ENCODE data around the gene GRK1. TPM values are rescaled to one million over a fixed set of nuclear protein-coding genes. Genes with fewer than 3 reads are reported as not detected.

The GRK1 gene
- total RNA-seq, 2 experiments from 2014 or later, result not detected

GRCh38 chr13:113783966-113784644, 117.1 kb downstream of the GRK1 start:
- H3K4me1 Mint-ChIP-seq, result peaks cover 3% of the 10 kb centered on the region
- no peaks in the 10 kb centered on the region for H3K36me3 Mint-ChIP-seq
- no peak overlapping the region for H3K4me3 Mint-ChIP-seq
- DNase-seq (no peak), ATAC-seq (no peak)
- peaks cover 25% of the 10 kb centered on the region for H3K27me3 Mint-ChIP-seq
- H3K9me3 Mint-ChIP-seq (ENCODE audit: low read depth), result no peaks in the 10 kb centered on the region
- H3K27ac Mint-ChIP-seq, result no peak overlapping the region
- CTCF ChIA-PET, result no interaction called here

GRCh38 chr13:113784645-113785024, 117.6 kb downstream of the GRK1 start:
- H3K27me3 Mint-ChIP-seq, result peaks cover 21% of the 10 kb centered on the region
- H3K4me3 Mint-ChIP-seq, result no peak overlapping the region
- no peaks in the 10 kb centered on the region for H3K36me3 Mint-ChIP-seq
- CTCF ChIA-PET, result no interaction called here
- DNase-seq (no peak), ATAC-seq (no peak)
- H3K4me1 Mint-ChIP-seq, result peaks cover 3% of the 10 kb centered on the region
- no peak overlapping the region for H3K27ac Mint-ChIP-seq
- no peaks in the 10 kb centered on the region for H3K9me3 Mint-ChIP-seq (ENCODE audit: low read depth)

- ATAC-seq, result no peak
- Mint-ChIP-seq H3K27ac (no peak overlapping the region), H3K4me1 (peaks cover 3% of the 10 kb centered on the region), H3K4me3 (no peak overlapping the region), H3K36me3 (no peaks in the 10 kb centered on the region), H3K27me3 (peaks cover 14% of the 10 kb centered on the region), H3K9me3 (ENCODE audit: low read depth) (no peaks in the 10 kb centered on the region)
- CTCF ChIA-PET, result no interaction called here
- DNase-seq, result no peak
Measured at GRCh38 chr13:113785051-113786010, 118.3 kb downstream of the GRK1 start.

- H3K27me3 Mint-ChIP-seq, result peaks cover 11% of the 10 kb centered on the region
- ATAC-seq (no peak), DNase-seq (no peak)
- no peaks in the 10 kb centered on the region for H3K9me3 Mint-ChIP-seq (ENCODE audit: low read depth)
- H3K4me3 Mint-ChIP-seq, result no peak overlapping the region
- H3K4me1 Mint-ChIP-seq, result peaks cover 3% of the 10 kb centered on the region
- H3K27ac Mint-ChIP-seq, result no peak overlapping the region
- H3K36me3 Mint-ChIP-seq, result no peaks in the 10 kb centered on the region
- CTCF ChIA-PET, result no interaction called here
Measured at GRCh38 chr13:113786262-113786841, 119.3 kb downstream of the GRK1 start.

Other genes starting within 250 kb of the GRK1 start
- gene ADPRHL1, start 213.7 kb upstream of the GRK1 start, total RNA-seq, result 1 to 10 TPM in 1 of 2 experiments, under 1 TPM in 1; 0.96 to 1.3 TPM
- 10 to 100 TPM; 17.2 to 29.1 TPM for gene DCUN1D2, start 176.5 kb upstream of the GRK1 start, total RNA-seq
- 100 to 1,000 TPM; 168 to 175 TPM for gene TFDP1, start 82.5 kb upstream of the GRK1 start, total RNA-seq
- gene ATP4B, start 9.0 kb upstream of the GRK1 start, total RNA-seq, result not detected
- 1 to 10 TPM in 1 of 2 experiments, under 1 TPM in 1; 0.87 to 1.3 TPM for gene TMEM255B, start 92.0 kb downstream of the GRK1 start, total RNA-seq
- gene GAS6, start 196.9 kb downstream of the GRK1 start, total RNA-seq, result under 1 TPM; 0.15 to 0.23 TPM

Measured in activated CD8-positive, alpha-beta memory T cell treated with anti-CD3 and anti-CD28 coated beads, Interleukin-2, amount 10 ng/mL, durations not matched to agents 7 days and 5 days (primary cell).